ENCODE data around the gene SLC5A9. TPM values are rescaled to one million over a fixed set of nuclear protein-coding genes. Genes with fewer than 3 reads are reported as not detected.

The SLC5A9 gene
- total RNA-seq, 4 donors from 2014 or later = not detected

GRCh38 chr1:48248356-48248755 lies 25.8 kb downstream of the SLC5A9 start:
- DNase-seq (no peak), ATAC-seq (no peak)
- in situ Hi-C loops (cut with MboI; ENCODE audit: low sequenced_read_pairs in 4 of 4) = no loop called here

GRCh38 chr1:48249868-48250267 lies 27.4 kb downstream of the SLC5A9 start:
- Histone ChIP-seq H3K4me1 (no peaks in the 10 kb centered on the region), H3K27me3 (no peaks in the 10 kb centered on the region), H3K9me3 (no peaks in the 10 kb centered on the region), H3K36me3 (no peaks in the 10 kb centered on the region), H3K4me3 (no peak overlapping the region), H3K27ac (no peak overlapping the region)
- DNase-seq (no peak), ATAC-seq (no peak)
- intact Hi-C loops (cut with DNase I; ENCODE audit: low total_unique reads) (no loop called here), in situ Hi-C loops (cut with MboI; ENCODE audit: low sequenced_read_pairs in 4 of 4) (no loop called here)
- TF ChIP-seq CTCF (IDR thresholded peaks at IDR 0.05 in 4 of 5, conservative IDR thresholded peaks at IDR 0.05 in 1 of 5) = no peak
- TF ChIP-seq POLR2A (IDR thresholded peaks at IDR 0.05) = no peak

More at GRCh38 chr1:48248356-48248755, 25.8 kb downstream of the SLC5A9 start:
- H3K4me1 ChIP-seq = no peaks in the 10 kb centered on the region
- H3K4me3 ChIP-seq = no peak overlapping the region
- no peak overlapping the region for H3K27ac ChIP-seq
- no peaks in the 10 kb centered on the region for H3K36me3 ChIP-seq
- no peaks in the 10 kb centered on the region for H3K9me3 ChIP-seq
- H3K27me3 ChIP-seq = no peaks in the 10 kb centered on the region
- intact Hi-C loops (cut with DNase I; ENCODE audit: low total_unique reads) = no loop called here
- TF ChIP-seq POLR2A (IDR thresholded peaks at IDR 0.05) (no peak), CTCF (IDR thresholded peaks at IDR 0.05 in 4 of 5, conservative IDR thresholded peaks at IDR 0.05 in 1 of 5) (no peak)

- Histone ChIP-seq H3K27ac (no peak overlapping the region), H3K4me3 (no peak overlapping the region), H3K4me1 (no peaks in the 10 kb centered on the region), H3K9me3 (no peaks in the 10 kb centered on the region), H3K36me3 (no peaks in the 10 kb centered on the region), H3K27me3 (no peaks in the 10 kb centered on the region)
- intact Hi-C loops (cut with DNase I; ENCODE audit: low total_unique reads) (no loop called here), in situ Hi-C loops (cut with MboI; ENCODE audit: low sequenced_read_pairs in 4 of 4) (no loop called here)
- ATAC-seq (no peak), DNase-seq (no peak)
- TF ChIP-seq CTCF (IDR thresholded peaks at IDR 0.05 in 4 of 5, conservative IDR thresholded peaks at IDR 0.05 in 1 of 5) (no peak), POLR2A (IDR thresholded peaks at IDR 0.05) (no peak)
These were observed 28.1 kb downstream of the SLC5A9 start for GRCh38 chr1:48250572-48250971.

- no peaks in the 10 kb centered on the region for H3K9me3 ChIP-seq
- DNase-seq (no peak), ATAC-seq (no peak)
- H3K4me1 ChIP-seq = no peaks in the 10 kb centered on the region
- no peaks in the 10 kb centered on the region for H3K27me3 ChIP-seq
- no peak overlapping the region for H3K4me3 ChIP-seq
- TF ChIP-seq POLR2A (IDR thresholded peaks at IDR 0.05) (no peak), CTCF (IDR thresholded peaks at IDR 0.05 in 4 of 5, conservative IDR thresholded peaks at IDR 0.05 in 1 of 5) (no peak)
- intact Hi-C loops (cut with DNase I; ENCODE audit: low total_unique reads) (no loop called here), in situ Hi-C loops (cut with MboI; ENCODE audit: low sequenced_read_pairs in 4 of 4) (no loop called here)
- H3K27ac ChIP-seq = no peak overlapping the region
- H3K36me3 ChIP-seq = no peaks in the 10 kb centered on the region
These were observed 28.8 kb downstream of the SLC5A9 start for GRCh38 chr1:48251323-48251722.

GRCh38 chr1:48251821-48252220 lies 29.3 kb downstream of the SLC5A9 start:
- H3K4me1 ChIP-seq = no peaks in the 10 kb centered on the region
- H3K27ac ChIP-seq = no peak overlapping the region
- no peak for ATAC-seq
- H3K4me3 ChIP-seq = no peak overlapping the region
- TF ChIP-seq CTCF (IDR thresholded peaks at IDR 0.05 in 4 of 5, conservative IDR thresholded peaks at IDR 0.05 in 1 of 5) (no peak), POLR2A (IDR thresholded peaks at IDR 0.05) (no peak)
- intact Hi-C loops (cut with DNase I; ENCODE audit: low total_unique reads) (no loop called here), in situ Hi-C loops (cut with MboI; ENCODE audit: low sequenced_read_pairs in 4 of 4) (no loop called here)
- H3K9me3 ChIP-seq = no peaks in the 10 kb centered on the region
- H3K27me3 ChIP-seq = no peaks in the 10 kb centered on the region
- no peak for DNase-seq
- no peaks in the 10 kb centered on the region for H3K36me3 ChIP-seq
